Measurements from ENCODE around the gene ASXL1. TPM values are rescaled to one million over a fixed set of nuclear protein-coding genes. Genes with fewer than 3 reads are reported as not detected.

The ASXL1 gene
- total and polyA plus RNA-seq, 9 of the 15 experiments (the other 6 are each of a cell fraction or from before 2014, with no cell fraction given): 6.5 to 65.3 (median 32.3) TPM

- TF ChIP-seq BRCA1 (IDR thresholded peaks at IDR 0.05): no peak
- TF ChIP-seq BRCA1 (CRISPR knock-in tag; IDR thresholded peaks at IDR 0.05): no peak
- no peak for TF ChIP-seq TOE1 (IDR thresholded peaks at IDR 0.05; ENCODE audit: borderline replicate concordance)
- TF ChIP-seq TOE1 (CRISPR knock-in tag; IDR thresholded peaks at IDR 0.05; ENCODE audit: borderline replicate concordance, low read depth): no peak
- no peak for TF ChIP-seq HMG20B (CRISPR knock-in tag; IDR thresholded peaks at IDR 0.05)
- no peak for TF ChIP-seq ARNT (IDR thresholded peaks at IDR 0.05)
- TF ChIP-seq ZNF12 (CRISPR knock-in tag; IDR thresholded peaks at IDR 0.05): no peak
- TF ChIP-seq ARHGAP35 (IDR thresholded peaks at IDR 0.05; ENCODE audit: partially characterized antibody): no peak
Observed at GRCh38 chr20:32440758-32441078, 82.6 kb downstream of the ASXL1 start (continued).

- no peak overlapping the region for H3K9ac ChIP-seq (ENCODE audit: insufficient read depth in 1 of 2, low read depth in 2 of 2, low read length in 2 of 2)
- no peaks in the 10 kb centered on the region for H3K9me3 ChIP-seq (replicated peaks; ENCODE audit: control insufficient read depth, insufficient read depth, low read depth, low read length)
- H3K4me1 ChIP-seq (replicated peaks in 1 of 2; ENCODE audit: control insufficient read depth in 2 of 2, insufficient read depth in 2 of 2, low read length in 2 of 2): peaks cover 0 to 13% of the 10 kb centered on the region in 2 experiments; a peak in 2 of 5 replicates
- H3K79me2 ChIP-seq (ENCODE audit: control insufficient read depth, insufficient read depth, low read length): no peaks in the 10 kb centered on the region
- in situ Hi-C loops (cut with MboI): no loop called here
- ChIA-PET CTCF (ENCODE audit: low intra/inter-chr PET ratio) (interaction anchor here (0.6 kb wide), 1 partner anchor 286 kb away, joined by 4 read pairs; no protein-coding TSS in a partner anchor), POLR2A (no interaction called here)
- no peak overlapping the region for H3K4me2 ChIP-seq (ENCODE audit: insufficient read depth, low read length)
- peaks cover 9% of the 10 kb centered on the region; the same call in 1 of the 2 replicates for H4K20me1 ChIP-seq (replicated peaks; ENCODE audit: control insufficient read depth, insufficient read depth, low read length)
- DNase-seq (ENCODE audit: extremely low read depth in 1 of 4, low spot score in 3 of 4) (no peak), ATAC-seq (no peak), FAIRE-seq (no peak)
- no peak overlapping the region for H2AFZ ChIP-seq (ENCODE audit: low read depth, low read length)
- no TSS peak for BruUV-seq (replicated peaks)
- no peak overlapping the region for H3K4me3 ChIP-seq
- H3K9me1 ChIP-seq (ENCODE audit: control insufficient read depth, insufficient read depth, low read length): no peaks in the 10 kb centered on the region
- TF ChIP-seq, protein P1, sequence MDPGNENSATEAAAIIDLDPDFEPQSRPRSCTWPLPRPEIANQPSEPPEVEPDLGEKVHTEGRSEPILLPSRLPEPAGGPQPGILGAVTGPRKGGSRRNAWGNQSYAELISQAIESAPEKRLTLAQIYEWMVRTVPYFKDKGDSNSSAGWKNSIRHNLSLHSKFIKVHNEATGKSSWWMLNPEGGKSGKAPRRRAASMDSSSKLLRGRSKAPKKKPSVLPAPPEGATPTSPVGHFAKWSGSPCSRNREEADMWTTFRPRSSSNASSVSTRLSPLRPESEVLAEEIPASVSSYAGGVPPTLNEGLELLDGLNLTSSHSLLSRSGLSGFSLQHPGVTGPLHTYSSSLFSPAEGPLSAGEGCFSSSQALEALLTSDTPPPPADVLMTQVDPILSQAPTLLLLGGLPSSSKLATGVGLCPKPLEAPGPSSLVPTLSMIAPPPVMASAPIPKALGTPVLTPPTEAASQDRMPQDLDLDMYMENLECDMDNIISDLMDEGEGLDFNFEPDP (CRISPR knock-in tag; IDR thresholded peaks at IDR 0.05): no peak
- no peak for TF ChIP-seq ZNF584 (CRISPR knock-in tag; IDR thresholded peaks at IDR 0.05; ENCODE audit: low read depth)
- TF ChIP-seq ZNF696 (CRISPR knock-in tag; conservative IDR thresholded peaks at IDR 0.05): no peak
- TF ChIP-seq FOSL1 (tag; conservative IDR thresholded peaks at IDR 0.05): no peak
- no peak for TF ChIP-seq TEAD4 (IDR thresholded peaks at IDR 0.05; ENCODE audit: low read length)
- no peak for TF ChIP-seq TEAD4 (CRISPR knock-in tag; IDR thresholded peaks at IDR 0.05; ENCODE audit: borderline replicate concordance)
- TF ChIP-seq, protein P2, sequence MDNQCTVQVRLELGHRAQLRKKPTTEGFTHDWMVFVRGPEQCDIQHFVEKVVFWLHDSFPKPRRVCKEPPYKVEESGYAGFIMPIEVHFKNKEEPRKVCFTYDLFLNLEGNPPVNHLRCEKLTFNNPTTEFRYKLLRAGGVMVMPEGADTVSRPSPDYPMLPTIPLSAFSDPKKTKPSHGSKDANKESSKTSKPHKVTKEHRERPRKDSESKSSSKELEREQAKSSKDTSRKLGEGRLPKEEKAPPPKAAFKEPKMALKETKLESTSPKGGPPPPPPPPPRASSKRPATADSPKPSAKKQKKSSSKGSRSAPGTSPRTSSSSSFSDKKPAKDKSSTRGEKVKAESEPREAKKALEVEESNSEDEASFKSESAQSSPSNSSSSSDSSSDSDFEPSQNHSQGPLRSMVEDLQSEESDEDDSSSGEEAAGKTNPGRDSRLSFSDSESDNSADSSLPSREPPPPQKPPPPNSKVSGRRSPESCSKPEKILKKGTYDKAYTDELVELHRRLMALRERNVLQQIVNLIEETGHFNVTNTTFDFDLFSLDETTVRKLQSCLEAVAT (IDR thresholded peaks at IDR 0.05): no peak
- no peak for TF ChIP-seq LARP7 (IDR thresholded peaks at IDR 0.05)
- TF ChIP-seq, protein P3, sequence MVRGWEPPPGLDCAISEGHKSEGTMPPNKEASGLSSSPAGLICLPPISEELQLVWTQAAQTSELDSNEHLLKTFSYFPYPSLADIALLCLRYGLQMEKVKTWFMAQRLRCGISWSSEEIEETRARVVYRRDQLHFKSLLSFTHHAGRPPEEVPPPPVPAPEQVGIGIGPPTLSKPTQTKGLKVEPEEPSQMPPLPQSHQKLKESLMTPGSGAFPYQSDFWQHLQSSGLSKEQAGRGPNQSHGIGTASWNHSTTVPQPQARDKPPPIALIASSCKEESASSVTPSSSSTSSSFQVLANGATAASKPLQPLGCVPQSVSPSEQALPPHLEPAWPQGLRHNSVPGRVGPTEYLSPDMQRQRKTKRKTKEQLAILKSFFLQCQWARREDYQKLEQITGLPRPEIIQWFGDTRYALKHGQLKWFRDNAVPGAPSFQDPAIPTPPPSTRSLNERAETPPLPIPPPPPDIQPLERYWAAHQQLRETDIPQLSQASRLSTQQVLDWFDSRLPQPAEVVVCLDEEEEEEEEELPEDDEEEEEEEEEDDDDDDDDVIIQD (CRISPR knock-in tag; IDR thresholded peaks at IDR 0.05): no peak
- no peak for TF ChIP-seq NR1H2 (CRISPR knock-in tag; IDR thresholded peaks at IDR 0.05)
- no peak for TF ChIP-seq TEAD2 (tag; IDR thresholded peaks at IDR 0.05)
- TF ChIP-seq KHSRP (IDR thresholded peaks at IDR 0.05): no peak
- TF ChIP-seq STAT5B (CRISPR knock-in tag; IDR thresholded peaks at IDR 0.05): no peak
- no peak for TF ChIP-seq ZNF717 (CRISPR knock-in tag; IDR thresholded peaks at IDR 0.05)
- intact Hi-C loops (cut with micrococcal nuclease): no loop called here
- H3K36me3 ChIP-seq (ENCODE audit: control insufficient read depth, insufficient read depth, low read length): peaks cover 78% of the 10 kb centered on the region
- no peak overlapping the region for H3K27ac ChIP-seq (ENCODE audit: extremely low read depth, low read depth, low read length)
- H3K27me3 ChIP-seq (ENCODE audit: control insufficient read depth in 2 of 2, insufficient read depth in 2 of 2, low read length in 2 of 2): no peaks in the 10 kb centered on the region
- 94% methylated on average over 4 of the region's 4 CpGs for WGBS (ENCODE audit: insufficient coverage, low coverage, missing lambda C conversion rate)
Observed at GRCh38 chr20:32441638-32442037, 83.5 kb downstream of the ASXL1 start.
